BJ (cell line): ENCODE data around the gene TCF23. TPM values are rescaled to one million over a fixed set of nuclear protein-coding genes. Genes with fewer than 3 reads are reported as not detected.

Experiments
- CTCF ChIA-PET: fragments of 350-600 bp; formaldehyde crosslinking; extraction: SDS; loops from one replicate; lab custom pipeline; 2021; ENCODE audit warnings: antibody characterized with exemption, inconsistent platforms; lab: Yijun Ruan, JAX
- POLR2A ChIA-PET: fragments of 300-600 bp; sonication (Branson Sonifier 250); formaldehyde crosslinking; extraction: SDS; loops from one replicate; lab custom pipeline; 2021; ENCODE audit warnings: antibody characterized with exemption; lab: Charles Lee
- DNase-seq: peaks from one replicate; pipeline ENCODE4 v3.0.0-alpha.2; 2011; ENCODE audit warnings: low read depth
- H3K27me3 ChIP-seq: 2 replicates; pipeline ENCODE4 v1.6.0; 2011; ENCODE audit warnings: low read length; ENCODE audit not compliant: control insufficient read depth, insufficient read depth
- H3K36me3 ChIP-seq: 2 replicates; pipeline ENCODE4 v1.5.1; 2011; ENCODE audit warnings: low read length; ENCODE audit not compliant: control insufficient read depth, insufficient read depth
- H3K4me3 ChIP-seq: 2 replicates; pipeline ENCODE4 v1.5.1; 2011; ENCODE audit warnings: low read depth, mild to moderate bottlenecking, control low read depth, low read length
- CTCF ChIP-seq: IDR thresholded peaks from 2 replicates; pipeline ENCODE4 v1.5.1; 2011; ENCODE audit warnings: low read depth, mild to moderate bottlenecking, control low read depth, inconsistent platforms, low read length, moderate library complexity; ENCODE audit not compliant: insufficient read depth
- polyA plus RNA-seq: library from polyadenylated mRNA; depleted of rRNA; stranded (reverse); fragments of >200 nt; gene quantifications from 2 replicates; pipeline ENCODE4 v1.2.3, GENCODE V29; 2011

Gene TCF23
- polyA plus RNA-seq, 1 experiment, result not detected

DNA sequence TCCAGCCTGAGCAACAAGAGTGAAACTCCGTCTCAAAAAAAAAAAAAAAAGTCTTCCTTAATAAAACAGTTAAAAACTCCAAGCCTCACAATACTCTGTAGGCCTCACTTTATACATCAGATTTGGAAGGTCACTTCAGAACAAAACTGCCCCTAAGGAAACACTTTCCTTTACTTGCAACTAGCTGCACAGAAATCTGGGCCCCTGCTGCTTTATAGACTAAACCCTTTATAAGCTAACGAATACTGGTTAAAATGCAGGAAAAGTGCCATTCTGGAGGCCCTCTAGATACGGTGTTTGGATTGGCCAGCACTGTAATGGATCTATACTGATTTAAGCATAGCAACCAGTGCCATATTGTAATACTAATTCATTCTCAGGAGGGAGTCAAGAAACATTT is 23.7 kb upstream of the TCF23 start:
- no peak for TF ChIP-seq CTCF
- CTCF ChIA-PET, result interaction anchor here (0.8 to 2.3 kb wide), 3 partner anchors 9 to 45 kb away, joined by 3 to 8 read pairs (median 5); partner anchors contain the start of gene PREB
- H3K36me3 ChIP-seq, result peaks cover 3% of the 10 kb centered on the region
- H3K4me3 ChIP-seq, result no peak overlapping the region
- peaks cover 9% of the 10 kb centered on the region for H3K27me3 ChIP-seq
- POLR2A ChIA-PET, result no interaction called here
- DNase-seq, result no peak

DNA sequence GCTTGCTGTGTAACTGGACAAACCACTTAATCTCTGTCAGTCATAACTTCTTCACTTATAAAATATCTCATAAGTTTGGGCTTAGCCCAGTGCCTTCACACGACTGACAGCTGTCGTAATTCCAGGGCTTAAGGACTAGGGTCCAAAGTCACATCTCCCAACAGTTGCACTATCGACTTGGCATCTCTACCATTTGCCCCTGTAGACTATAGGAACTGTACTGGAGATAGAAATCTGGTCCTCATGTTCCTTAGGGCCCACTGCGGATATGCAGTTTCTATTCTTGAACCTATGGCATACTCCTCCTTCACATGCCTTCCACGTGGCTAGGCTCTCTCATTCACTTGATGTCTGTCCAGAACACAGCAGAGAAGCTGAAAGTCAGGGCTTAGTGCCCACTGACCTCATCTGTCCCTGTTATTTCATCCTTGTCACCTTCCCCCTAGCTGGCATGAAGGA is 22.5 kb upstream of the TCF23 start:
- H3K36me3 ChIP-seq, result peaks cover 10% of the 10 kb centered on the region
- POLR2A ChIA-PET, result no interaction called here
- peaks cover 6% of the 10 kb centered on the region for H3K27me3 ChIP-seq
- no peak for DNase-seq
- TF ChIP-seq CTCF, result no peak
- CTCF ChIA-PET, result interaction anchor here (1.4 kb wide), 1 partner anchor 29 kb away, joined by 7 read pairs; no protein-coding TSS in a partner anchor
- no peak overlapping the region for H3K4me3 ChIP-seq

- CTCF ChIA-PET, result no interaction called here
These were observed 20.7 kb upstream of the TCF23 start for GRCh38 chr2:27127883-27128667.

DNA sequence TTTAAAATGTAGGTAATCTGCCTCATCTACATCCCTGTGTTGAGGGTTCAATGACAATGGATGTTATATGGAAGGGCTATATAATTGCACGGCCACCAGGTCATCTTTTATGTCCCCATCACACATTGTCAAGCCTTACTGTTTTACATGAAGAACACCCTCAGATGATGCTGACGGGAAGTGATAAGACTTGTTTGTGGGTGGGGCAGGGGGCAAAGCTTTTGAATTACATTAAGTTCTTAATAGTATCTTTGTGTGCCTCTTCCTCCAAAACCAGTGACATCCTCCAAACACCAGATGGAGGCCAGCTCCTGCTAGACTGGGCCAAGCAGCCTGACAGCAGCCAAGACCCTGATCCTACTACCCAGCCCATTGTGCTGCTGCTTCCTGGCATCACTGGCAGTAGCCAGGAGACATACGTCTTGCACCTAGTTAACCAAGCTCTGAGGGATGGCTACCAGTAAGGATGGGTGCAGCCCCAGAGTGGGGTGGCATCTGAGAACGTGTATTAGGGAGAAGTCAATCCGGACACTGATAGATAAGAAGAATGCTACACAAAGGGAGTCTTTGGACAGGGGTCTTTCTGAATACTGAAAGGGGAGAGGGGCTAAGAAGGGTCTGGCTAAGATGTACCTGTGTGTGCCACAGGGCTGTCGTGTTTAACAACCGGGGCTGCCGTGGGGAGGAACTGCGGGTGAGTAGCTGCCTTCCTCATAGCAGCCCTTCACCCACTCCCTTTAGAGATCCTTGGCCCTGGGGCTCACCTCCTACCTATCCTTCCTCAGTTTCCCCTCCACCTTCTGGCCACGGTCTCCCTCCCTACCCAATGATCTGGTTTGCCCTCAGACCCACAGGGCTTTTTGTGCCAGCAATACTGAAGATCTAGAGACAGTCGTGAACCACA is 19.9 kb upstream of the TCF23 start:
- H3K36me3 ChIP-seq, result peaks cover 19% of the 10 kb centered on the region
- no peak for TF ChIP-seq CTCF
- H3K4me3 ChIP-seq, result no peak overlapping the region
- H3K27me3 ChIP-seq, result no peaks in the 10 kb centered on the region
- POLR2A ChIA-PET, result no interaction called here
- no peak for DNase-seq
- CTCF ChIA-PET, result no interaction called here

More at GRCh38 chr2:27127883-27128667, 20.7 kb upstream of the TCF23 start:
- Histone ChIP-seq H3K27me3 (0 out of 2 replicates have a peak, but pooled peaks cover 2% of the 10 kb centered on the region), H3K4me3 (no peak overlapping the region), H3K36me3 (peaks cover 19% of the 10 kb centered on the region)
- POLR2A ChIA-PET, result no interaction called here
- no peak for DNase-seq
- no peak for TF ChIP-seq CTCF

DNA sequence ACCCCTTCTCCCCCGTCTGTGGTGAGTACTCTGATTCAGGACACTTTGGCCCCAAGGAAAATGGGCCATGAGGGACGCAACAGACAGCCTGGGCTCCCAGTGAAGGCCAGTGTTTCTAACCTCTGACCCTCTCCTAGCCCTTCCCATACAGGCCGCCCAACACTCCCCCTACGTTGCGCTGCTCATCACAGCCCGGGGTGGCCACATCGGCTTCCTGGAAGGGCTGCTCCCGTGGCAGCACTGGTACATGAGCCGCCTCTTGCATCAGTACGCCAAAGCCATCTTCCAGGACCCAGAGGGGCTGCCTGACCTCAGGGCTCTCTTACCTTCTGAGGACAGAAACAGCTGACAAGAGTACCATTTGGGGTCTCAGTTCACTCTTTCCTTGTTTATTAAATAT is 18.4 kb upstream of the TCF23 start:
- TF ChIP-seq CTCF, result no peak
- ChIA-PET CTCF (no interaction called here), POLR2A (no interaction called here)
- peaks cover 19% of the 10 kb centered on the region for H3K36me3 ChIP-seq
- H3K4me3 ChIP-seq, result no peak overlapping the region
- DNase-seq, result no peak
- H3K27me3 ChIP-seq, result no peaks in the 10 kb centered on the region
